Medulla oblongata (tissue), 1 donor: ENCODE data around the gene KDM1B.
"Not testable (repeated sequence)": the region's sequence is repeated elsewhere in the genome, so short reads cannot be mapped to it uniquely, and the experiment has no call there.

Experiments
- DNase-seq: peaks from one replicate; pipeline ENCODE4 v3.0.0-alpha.2; 2015; ENCODE audit errors: extremely low spot score

Gene KDM1B

DNA sequence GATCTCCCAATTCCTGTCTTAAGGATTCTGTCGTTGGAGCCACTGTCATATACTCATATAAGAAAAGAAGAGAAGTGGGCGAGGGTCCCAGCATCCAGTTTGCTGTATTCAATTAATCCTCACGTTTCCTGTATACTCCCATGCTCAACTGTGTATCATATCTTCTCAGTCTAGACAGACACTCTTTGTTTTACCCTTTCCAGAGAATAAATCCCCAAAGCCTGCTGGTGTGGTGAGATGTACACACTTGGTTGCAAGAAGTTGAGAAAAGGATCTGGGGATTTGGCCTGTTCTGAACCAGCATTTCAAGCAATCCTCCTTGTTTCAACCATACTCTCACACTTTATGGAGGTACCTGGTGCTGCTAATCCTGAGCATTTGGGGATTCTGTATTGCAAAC, 3.4 kb upstream of the KDM1B start:
- no peak for DNase-seq

DNA sequence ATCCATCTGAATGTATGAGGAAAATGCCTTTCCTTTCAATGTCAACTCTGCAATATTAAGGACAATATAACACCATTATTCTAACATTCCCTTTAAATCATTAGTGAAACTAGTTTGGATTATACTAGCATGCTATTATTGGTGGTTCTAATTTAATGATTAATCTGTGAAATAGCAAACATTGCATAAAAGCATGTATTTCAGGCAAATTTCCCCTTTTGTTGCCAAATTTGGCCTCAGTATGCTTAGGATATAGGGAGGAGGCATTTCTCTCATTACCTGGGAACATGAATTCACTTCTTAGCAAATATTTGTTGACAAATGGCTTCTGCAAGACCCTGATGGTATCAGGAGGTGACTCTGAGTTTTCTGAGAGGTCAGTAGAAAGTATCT, 1.9 kb upstream of the KDM1B start:
- no peak for DNase-seq

DNA sequence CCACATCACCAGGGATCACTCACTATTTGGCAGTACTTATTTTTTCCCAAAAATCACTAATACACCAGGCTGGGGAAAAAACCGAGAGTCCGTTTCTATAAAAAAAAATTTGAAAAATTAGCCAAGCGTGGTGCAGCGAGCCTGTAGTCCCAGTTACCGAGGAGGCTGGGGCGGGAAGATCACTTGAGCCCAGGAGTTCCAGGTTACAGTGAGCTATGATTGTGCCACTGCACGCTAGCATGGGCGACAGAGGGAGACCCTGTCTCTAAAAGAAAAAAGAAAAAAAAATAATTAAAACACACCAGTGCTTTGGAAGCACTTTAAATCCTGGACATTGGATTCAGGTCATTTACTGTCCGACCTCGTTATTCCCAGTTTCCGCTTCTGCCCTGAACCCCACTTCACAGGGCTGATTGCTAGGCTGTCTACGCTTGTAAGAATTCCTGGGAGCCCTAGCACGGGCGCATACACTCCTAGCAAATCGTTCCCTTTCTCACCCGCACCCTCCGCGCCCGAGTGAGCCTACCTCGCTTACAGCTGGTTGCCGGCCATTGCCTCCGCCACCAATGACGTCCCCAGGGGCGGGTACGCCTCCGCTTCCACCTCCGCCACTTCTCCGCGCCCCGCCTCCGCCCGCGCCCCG, 594 bp upstream of the KDM1B start, which contains the start of gene TPMT:
TSS of gene TPMT (minus strand) at position 571 of the 643 bp plus-strand sequence. CDS start 5,950 bp downstream, outside the sequence.
- DNase-seq: no peak

DNA sequence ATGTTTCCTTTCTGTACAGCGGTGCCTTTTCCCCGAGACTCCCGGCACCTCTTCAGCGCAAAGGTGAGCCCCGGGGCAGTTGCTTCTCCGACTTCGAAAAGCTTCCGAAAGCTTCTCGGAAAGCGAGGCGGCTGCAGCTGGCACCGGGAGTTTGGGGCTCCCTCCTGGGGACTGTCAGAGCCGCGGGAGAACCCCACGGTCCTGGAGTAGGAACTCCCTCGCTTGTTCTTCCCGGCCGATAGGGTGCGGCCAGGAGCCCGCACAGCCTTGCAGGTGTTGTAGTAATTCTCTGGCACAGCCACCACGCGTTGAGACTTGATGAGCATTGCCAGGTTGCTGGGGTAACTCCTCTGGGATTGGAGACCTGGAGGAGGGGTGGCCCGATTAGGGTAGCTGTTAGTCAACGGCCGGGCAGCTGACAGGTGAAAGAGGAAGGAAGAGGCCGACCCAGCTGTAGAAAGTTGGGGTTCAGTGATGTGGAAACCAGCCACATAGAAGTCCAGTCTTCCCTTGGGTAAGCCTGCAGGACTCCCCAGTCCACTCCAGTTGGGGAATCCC, 721 bp downstream of the KDM1B start:
- DNase-seq: peak; percentile 42

DNA sequence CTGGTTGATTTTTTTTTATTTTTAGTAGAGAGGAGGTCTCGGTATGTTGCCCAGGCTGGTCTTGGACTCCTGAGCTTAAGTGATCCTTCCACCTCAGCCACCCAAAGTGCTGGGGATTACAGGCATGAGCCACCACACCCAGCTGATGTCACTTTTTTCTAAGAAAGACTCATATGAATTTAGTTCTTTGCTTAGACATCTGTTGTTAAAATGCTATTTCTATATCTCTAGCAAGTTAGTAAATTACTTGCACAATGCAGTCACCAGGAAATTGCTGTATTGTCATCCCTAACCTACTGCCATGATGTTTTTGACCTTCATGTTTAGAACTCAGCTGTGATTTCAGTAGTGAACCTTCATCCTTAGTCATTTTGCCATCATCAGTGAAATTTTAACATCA, 5.7 kb downstream of the KDM1B start:
- no peak for DNase-seq

DNA sequence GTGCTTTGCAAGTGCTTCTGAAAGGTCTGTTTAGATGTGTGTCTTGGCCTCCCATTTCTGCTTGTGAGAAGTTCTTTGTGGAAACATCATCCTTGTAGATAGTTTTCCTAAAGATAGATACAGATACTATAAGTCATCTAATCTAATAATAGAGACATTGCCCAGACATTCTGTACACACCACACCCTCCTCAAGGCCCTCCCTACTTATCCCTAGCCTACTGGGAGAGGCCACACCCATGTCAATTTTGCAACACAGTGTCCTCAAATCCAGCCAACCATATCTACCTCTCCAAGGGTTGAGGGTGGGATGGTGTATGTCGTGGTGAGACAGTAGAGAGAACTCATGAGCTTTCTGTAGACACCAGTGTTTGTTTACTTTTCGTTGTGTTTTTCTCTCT, 6.2 kb downstream of the KDM1B start:
- DNase-seq: no peak

DNA sequence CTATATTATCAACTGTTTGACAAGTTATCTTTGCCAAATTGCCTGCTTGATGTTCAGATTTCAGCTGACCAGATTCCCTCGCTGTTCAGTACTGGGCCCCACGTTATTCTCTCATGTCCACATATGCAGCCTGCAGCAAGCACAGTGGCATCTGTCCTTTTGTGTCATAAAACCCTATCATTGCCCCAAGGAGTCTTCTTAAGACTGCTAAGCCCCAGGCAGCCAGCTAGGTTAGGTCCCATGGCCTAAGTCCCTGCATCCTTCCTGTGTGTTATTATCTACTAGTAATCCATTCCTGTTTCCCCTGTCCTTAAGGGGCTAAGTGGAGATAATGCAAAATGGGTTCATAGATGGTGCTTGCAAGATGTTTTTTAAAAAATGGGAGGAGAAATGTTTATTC, 7.2 kb downstream of the KDM1B start:
- DNase-seq: no peak

DNA sequence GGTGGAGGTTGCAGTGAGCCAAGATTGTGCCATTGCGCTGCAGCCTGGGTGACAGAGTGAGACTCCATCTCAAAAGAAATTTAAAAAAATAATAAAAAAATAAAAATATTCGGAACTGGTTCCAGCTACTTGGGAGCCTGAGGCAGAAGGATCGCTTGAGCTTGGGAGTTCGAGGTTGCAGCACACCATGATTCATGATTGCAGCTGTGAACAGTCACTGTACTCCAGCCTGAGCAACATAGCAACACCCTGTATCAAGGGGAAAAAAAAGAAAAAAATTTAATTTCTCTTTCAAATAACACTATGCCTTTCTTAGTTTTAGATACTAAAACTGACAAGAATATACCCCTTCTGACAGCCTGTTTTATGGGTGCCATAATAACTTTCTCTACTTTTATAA, 10.5 kb downstream of the KDM1B start:
- DNase-seq: no peak

DNA sequence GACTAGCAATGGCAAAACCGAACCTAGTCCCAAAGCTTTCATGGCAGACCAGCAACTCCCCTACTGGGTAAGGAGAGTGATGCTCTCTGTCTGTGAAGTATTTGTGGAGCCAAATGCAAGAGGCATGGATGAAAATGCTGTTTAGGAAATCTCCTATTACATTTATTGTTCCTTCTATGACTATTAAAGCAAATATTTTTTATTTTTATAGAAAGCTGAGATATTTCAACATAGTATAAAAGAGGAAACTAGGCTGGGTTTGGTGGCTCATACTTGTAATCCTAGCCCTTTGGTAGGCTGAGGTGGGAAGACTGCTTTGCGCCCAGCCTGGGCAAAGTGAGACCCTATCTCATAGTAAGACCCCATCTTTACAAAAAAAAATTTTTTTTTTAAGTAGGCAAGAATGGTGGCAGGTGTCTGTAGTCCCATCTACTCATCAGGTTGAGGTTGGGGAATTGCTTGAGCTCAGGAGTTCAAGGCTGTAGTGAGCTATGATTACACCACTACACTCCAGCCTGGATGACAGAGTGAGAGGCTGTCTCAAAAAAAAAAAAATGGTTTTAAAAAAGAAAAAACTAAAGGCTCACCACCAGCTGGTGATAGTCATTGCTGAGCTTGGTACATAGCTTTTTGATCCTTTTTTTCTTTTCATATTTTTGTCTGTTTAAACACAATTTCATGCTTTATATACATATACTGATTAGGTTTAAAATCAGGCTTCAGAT, 11.3 kb downstream of the KDM1B start:
- no peak for DNase-seq

DNA sequence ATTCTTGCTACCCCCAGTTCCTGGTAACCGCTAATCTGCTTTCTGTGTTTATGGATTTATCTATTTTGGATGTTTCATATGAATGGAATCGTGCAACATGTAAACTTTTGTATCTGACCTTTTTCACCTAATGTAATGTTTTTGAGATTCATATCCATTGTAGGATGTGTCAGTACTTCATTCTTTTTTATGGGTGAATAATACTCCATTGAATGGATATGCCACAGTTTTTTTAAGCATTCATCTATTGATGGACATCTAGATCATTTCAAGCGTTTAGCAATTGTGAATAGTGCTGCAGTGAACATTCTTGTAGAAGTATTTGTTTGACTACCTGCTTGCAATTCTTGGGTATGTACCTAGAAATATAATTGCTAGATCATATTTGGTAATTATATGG, 13.0 kb downstream of the KDM1B start:
- no peak for DNase-seq

DNA sequence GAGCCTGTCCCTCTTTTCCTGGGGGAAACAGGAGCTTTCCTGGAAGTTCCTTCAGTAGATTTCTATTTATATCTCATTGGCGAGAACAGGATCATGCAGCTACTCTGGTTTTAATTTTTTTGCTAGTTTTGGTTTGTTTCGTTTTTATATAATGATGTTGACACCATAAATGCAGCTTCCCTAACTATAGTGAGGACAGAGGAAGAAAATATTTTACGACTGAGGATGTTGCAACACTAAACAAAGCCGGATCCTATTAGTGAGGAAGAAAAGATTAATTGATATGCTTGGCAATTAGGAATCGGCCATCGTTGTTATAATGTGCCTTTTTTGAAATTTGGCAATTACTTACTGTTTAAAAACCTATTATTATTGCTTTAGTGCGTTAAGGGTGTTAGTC, 16.6 kb downstream of the KDM1B start:
- DNase-seq: no peak

DNA sequence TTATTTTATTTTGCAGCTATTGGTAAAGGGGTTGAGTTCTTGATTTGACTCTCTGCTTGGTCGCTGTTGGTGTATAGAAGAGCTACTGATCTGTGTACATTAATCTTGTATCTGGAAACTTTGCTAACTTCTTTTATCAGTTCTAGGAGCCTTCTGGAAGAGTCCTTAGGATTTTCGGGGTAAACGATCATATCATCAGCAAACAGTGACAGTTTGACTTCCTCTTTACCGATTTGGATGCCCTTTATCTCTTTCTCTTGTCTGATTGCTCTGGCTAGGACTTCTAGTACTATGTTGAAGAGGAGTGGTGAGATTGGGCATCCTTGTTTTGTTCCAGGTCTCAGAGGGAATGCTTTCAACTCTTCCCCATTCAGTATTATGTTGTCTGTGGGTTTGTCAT, 21.0 kb downstream of the KDM1B start:
- DNase-seq: not testable (repeated sequence)

DNA sequence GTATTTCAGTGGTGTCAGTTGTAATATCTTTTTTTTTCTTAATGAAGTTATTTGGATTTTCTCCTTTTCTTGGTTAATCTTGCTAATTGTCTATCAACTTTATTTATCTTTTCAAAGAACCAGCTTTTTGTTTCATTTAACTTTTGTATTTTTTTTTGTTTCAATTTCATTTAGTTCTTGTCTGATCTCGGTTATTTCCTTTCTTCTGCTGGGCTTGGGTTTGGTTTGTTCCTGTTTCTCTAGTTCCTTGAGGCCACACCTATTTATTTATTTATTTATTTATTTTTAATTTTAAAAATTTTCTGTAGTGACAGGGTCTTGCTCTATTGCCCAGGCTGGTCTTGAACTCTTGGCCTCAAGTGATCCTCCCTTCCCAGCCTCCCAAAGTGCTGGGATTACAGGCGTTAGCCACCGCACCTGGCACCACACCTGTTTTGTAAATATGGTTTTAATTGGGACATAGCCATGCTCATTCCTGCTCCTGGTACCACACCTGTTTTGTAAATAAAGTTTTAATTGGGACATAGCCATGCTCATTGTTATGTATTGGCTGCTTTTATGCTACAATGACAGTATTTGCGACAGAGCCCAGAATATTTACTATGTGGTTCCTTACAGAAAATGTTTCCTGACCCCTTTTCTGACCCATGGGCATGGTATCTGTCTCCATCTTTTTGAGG, 22.2 kb downstream of the KDM1B start:
- DNase-seq: no peak

DNA sequence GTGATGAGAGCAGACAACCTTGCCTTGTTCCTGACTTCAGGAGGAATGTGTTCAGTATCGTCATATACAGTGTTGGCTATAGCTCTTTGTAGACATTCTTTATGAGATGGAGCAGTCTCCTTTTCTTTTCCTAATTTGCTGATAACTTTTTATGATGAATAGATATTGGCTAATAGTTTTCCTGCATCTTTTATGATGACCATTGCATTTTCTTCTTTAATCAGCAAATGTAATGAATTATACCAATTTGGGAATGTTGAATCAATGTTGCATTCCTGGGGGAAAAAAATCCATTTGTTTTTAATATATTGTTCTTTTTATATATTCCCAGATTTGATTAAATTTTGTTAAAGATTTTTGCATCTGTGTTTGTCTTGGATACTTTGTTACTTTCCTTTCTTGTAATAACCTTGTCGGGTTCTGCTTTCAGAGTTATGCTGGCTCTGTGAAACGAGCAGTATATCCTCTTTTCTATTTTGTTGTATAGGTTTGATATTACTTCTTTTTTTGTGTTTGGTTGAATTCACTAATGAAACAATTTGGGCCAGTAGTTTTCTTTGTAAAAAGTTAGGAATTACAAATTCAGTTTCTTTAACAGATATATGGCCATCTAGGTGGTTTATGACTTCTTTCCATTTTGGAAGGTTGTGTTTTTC, 23.9 kb downstream of the KDM1B start:
- DNase-seq: peak; percentile 20

DNA sequence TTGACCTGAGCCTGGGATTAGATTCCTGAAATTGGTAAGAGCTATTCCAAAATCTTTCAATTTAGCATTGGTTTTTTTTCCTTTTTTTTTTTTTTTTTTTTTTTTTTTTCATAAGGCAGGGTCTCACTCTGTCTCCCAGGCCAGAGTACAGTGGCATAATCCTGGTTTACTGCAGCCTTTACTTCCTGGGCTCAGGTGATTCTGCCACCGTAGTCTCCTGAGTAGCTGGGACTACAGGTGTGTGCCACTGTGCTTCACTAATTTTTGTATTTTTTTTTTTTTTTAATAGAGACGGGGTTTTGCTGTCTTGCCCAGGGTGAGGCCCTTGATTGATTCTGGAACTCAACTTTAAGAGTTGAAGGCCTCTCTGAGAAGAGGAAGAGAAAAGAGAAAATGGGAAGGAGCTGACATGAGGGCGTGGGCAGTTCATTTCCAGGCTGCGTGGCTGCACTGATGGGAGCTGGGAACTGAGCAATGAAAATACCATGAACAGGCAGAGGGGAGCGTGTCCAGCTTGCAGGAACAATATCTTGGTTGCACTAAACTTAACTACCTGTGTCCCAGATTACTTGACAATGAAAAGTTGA, 24.6 kb downstream of the KDM1B start:
- DNase-seq: peak; percentile 66

DNA sequence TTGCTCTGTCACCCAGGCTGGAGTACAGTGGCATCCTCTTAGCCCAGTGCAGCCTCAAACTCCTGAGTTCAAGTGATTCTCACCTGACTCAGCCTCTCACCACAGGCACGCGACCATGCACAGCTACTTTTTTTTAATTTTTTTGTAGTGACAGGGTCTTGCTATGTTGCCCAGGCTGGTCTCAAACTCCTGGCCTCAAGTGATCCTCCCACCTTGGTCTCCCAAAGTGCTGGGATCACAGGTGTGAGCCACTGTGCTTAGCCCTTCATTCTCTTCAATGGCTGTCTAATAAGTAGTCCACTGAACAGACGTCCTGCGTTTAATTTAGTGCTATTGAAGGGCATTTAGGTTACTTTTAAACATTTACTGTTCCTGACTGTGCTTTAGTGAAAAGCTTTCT, 27.3 kb downstream of the KDM1B start:
- no peak for DNase-seq

DNA sequence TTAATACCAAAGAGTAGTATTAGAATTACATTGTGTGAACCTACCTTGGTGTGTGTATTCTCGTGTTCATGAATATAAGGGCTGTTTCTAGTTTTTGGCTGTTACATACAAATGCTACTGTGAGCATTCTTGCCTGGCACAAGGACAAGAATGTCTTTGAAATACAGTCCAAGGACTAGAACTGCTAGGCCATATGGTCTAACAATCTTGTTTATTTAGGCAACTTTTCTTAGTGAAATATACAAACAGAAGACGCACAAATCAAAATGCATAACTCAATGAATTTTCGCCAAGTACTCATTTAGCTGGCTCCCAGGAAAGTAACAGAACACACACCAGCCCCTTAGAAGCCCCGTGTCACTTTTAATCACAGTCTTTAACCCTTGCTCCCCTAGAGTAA, 28.5 kb downstream of the KDM1B start:
- no peak for DNase-seq

DNA sequence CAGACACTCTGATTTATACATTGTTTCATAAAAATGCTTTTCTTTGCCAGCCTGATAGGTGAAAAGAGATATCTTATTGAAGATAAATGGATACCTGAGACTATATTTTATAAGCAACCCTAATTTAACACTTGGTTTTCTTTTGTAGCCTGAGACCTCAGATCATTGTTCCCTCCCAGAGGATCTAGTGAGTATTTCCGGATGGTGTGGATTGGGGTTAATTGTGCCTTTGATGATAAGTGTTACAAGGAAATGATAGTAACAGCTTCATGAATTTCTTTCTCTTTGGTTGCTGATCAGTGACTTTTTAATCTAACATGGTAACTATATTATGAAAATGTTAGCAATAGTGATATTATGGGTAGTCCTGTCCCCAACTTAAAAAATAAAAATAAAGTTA, 30.4 kb downstream of the KDM1B start:
- no peak for DNase-seq

DNA sequence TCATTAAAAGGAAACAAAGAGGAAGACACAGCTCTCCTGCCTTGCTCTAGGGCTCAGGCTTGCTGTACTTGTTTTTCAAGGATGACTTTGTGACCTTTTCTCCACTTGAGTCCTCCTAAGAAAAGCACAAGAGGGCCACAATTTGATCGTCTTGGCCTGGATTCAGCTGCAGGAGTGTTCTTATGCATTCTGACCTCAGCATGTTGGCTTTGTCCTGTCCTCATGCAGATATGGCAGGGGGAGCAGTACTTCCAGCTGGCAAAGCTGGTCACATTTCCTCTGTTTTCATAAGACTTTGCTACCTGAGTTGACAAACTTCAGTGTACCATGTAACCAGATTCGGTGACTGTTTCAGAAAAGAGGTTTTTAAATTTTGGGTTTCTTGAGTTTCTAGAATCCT, 30.8 kb downstream of the KDM1B start:
- DNase-seq: no peak

DNA sequence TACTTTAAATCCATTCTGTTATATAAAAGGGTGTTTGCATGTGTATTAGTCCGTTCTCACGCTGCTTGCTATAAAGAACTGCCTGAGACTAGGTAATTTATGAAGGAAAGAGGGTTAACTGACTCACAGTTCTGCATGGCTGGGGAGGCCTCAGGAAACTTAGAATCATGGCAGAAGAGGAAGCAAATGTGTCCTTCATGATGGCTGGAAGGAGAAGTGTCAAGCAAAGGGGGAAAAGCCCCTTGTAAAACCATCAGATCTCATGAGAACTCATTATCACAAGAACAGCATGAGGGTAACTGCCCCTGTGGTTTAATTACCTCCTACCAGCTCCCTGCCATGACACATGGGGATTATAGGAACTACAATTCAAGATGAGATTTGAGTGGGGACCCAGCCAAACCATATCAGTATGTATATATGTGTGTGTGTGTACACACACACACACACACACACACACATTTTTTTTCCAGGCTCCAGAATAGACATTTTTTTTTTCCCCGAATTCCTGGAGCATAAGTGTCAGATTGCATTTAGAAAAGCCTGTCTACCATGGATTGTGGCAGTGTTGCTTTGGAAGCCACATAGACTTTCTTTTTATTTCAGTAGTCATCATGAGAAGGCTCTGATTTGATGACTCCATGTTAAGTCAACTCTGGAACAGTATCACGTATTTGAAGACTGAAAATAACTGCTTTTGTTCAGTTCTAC, 31.5 kb downstream of the KDM1B start:
- DNase-seq: no peak

DNA sequence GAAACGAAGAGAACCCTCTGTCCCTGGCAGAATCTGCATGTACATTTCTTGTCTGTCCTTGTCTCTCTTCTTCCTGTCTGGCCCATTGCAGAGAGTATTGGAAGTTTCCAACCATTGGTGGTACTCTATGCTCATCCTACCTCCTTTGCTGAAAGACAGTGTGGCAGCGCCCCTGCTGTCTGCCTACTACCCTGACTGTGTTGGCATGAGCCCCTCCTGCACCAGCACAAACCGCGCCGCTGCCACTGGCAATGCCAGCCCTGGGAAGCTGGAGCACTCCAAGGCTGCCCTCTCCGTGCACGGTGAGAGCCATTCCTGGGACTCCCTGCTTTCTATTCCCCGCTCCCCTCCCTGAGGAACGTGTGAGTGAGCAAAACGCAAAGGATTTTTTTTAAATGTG, 32.5 kb downstream of the KDM1B start:
- no peak for DNase-seq
